Activated T-helper 17 cell treated with anti-CD3 and anti-CD28 coated beads, Interleukin-2, amount 50 U/mL, for 72 hours (primary cell): Measurements from ENCODE around the gene DNAAF5. TPM values are rescaled to one million over a fixed set of nuclear protein-coding genes. Genes with fewer than 3 reads are reported as not detected.
A peak's percentile ranks its signal among the peaks of the same experiment; 100 is the strongest.

Experiments
- ATAC-seq: fragments of 150-1000 bp; cut with Tn5 transposase; replicated peaks from 2 replicates; pipeline ENCODE4 v1.10.0; 2021; ENCODE audit warnings: mild to moderate bottlenecking, moderate library complexity
- H3K27ac Mint-ChIP-seq: one replicate; pipeline ENCODE4 v1.8.0; 2022; ENCODE audit warnings: mixed read lengths
- H3K27me3 Mint-ChIP-seq: one replicate; pipeline ENCODE4 v1.8.0; 2022; ENCODE audit warnings: mixed read lengths
- H3K36me3 Mint-ChIP-seq: one replicate; pipeline ENCODE4 v1.8.0; 2022; ENCODE audit warnings: low read depth, mild to moderate bottlenecking, mixed read lengths
- H3K4me1 Mint-ChIP-seq: one replicate; pipeline ENCODE4 v1.8.0; 2022; ENCODE audit warnings: mixed read lengths
- H3K4me3 Mint-ChIP-seq: one replicate; pipeline ENCODE4 v1.8.0; 2022; ENCODE audit warnings: mild to moderate bottlenecking, mixed read lengths
- H3K9me3 Mint-ChIP-seq: one replicate; pipeline ENCODE4 v1.8.0; 2022; ENCODE audit warnings: mixed read lengths
- total RNA-seq, 2 donors: library from RNA; stranded (reverse); gene quantifications; one replicate each; pipeline ENCODE4 v1.2.3, GENCODE V29; 2022

DNAAF5 gene
- total RNA-seq, 2 donors from 2014 or later: 15.1 to 39.9 TPM

DNA sequence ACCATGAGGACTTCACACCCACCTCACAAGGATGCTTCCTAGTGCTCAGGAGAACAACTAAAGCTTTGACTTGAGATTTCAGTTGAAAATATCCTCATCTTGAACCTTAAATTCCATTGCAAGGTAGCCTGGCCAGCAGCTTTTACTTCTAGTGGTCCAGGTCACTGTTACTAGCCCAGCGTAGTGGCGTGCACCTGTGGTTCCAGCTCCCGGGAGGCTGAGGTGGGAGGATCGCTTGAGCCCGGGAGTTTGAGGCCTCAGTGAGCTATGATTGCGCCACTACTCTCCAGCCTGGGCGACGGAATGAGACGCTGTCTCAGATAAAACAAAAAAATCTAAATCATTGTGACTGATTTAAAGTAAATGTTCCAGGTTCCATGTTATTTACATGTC, 28.9 kb downstream of the DNAAF5 start:
- Mint-ChIP-seq H3K9me3 (no peaks in the 10 kb centered on the region), H3K36me3 (peaks cover 60% of the 10 kb centered on the region), H3K4me3 (no peak overlapping the region), H3K4me1 (no peaks in the 10 kb centered on the region), H3K27ac (peak overlapping the region; percentile 33), H3K27me3 (no peaks in the 10 kb centered on the region)
- no peak for ATAC-seq

DNA sequence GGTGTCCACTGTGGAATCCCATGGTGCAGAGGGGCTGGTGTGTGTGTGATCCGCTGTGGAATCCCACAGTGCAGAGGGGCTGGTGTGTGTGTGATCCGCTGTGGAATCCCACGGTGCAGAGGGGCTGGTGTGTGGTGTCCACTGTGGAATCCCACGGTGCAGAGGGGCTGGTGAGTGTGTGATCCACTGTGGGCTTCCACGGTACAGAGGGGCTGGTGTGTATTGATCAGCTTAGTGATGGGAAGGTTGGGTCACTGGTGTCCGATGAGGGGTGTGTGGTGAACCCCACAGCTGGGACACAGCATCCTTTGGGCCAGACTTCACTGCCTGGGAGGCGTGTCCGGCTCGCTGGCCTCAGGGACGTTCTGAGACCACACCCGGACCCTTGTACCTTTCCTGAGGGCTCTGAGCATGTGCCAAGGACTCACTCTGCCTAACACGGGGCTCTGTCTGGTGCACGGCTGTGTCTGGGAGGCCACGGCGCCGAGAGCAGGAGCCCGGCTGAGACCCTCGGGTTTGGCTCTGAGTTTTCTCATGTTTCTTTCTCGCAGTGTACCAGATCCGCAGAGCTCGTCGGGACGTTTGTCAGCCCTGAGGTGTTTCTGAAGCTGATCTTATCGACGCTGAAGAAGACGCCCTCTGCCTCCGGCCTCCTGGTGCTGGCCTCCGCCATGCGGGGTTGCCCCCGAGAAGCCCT, 29.9 kb downstream of the DNAAF5 start:
- H3K9me3 Mint-ChIP-seq: no peaks in the 10 kb centered on the region
- H3K36me3 Mint-ChIP-seq: peaks cover 68% of the 10 kb centered on the region
- ATAC-seq: no peak
- no peaks in the 10 kb centered on the region for H3K27me3 Mint-ChIP-seq
- no peaks in the 10 kb centered on the region for H3K4me1 Mint-ChIP-seq
- no peak overlapping the region for H3K27ac Mint-ChIP-seq
- no peak overlapping the region for H3K4me3 Mint-ChIP-seq

DNA sequence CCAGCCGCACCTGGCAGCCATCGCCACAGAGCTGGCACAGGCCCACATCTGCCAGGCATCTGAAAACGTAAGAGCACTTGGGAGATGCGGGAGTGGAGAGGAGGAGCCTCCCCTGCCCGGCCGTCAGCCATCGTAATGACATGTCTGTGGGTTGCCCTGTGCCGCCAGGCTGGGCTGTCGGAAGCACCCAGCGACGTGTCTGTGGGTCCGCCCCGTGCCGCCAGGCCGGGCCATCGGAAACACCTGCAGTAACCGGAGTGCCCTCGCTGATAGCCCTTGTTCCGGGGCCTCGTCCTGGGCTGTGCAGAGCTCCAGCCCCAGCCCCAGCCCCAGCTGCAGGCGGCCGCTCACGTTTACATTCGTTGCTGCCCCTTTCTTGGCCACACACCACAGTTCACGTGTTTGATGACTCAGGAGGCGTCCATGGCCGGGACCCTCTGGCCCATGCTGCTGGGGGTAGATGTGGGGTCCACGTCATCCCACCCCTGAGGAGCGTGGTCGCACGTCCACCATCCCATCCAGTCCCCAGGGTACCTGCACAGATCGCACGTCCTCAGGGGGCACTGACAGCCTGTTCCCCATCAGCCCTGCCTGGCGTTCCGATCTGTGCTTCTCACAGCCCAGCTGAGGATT, 30.5 kb downstream of the DNAAF5 start:
- no peaks in the 10 kb centered on the region for H3K4me1 Mint-ChIP-seq
- peaks cover 69% of the 10 kb centered on the region for H3K36me3 Mint-ChIP-seq
- no peaks in the 10 kb centered on the region for H3K9me3 Mint-ChIP-seq
- no peaks in the 10 kb centered on the region for H3K27me3 Mint-ChIP-seq
- ATAC-seq: no peak
- no peak overlapping the region for H3K27ac Mint-ChIP-seq
- no peak overlapping the region for H3K4me3 Mint-ChIP-seq

DNA sequence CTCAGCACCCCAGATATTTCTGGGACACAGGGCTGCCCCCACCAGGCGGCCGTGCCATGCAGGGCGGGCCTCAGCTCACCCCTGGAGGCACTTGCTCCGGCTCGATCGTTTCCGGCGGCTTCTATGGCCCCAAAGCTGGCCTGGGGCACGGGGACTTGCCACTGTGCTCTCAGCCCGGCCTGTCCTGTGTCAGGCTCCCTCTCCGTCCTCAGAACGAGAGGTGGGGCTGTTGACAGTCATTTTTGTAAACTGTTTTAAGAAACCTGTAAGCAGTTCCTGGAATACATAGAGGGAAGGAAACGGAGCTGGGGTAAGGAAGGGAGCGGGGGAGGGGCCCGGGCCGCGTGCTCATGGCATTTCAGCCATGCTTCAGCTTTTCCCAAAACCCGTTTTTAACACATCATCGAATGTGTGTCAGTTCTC, 31.3 kb downstream of the DNAAF5 start:
- no peak for ATAC-seq
- Mint-ChIP-seq H3K36me3 (peaks cover 76% of the 10 kb centered on the region), H3K27me3 (no peaks in the 10 kb centered on the region), H3K9me3 (no peaks in the 10 kb centered on the region), H3K27ac (no peak overlapping the region), H3K4me1 (no peaks in the 10 kb centered on the region), H3K4me3 (no peak overlapping the region)

DNA sequence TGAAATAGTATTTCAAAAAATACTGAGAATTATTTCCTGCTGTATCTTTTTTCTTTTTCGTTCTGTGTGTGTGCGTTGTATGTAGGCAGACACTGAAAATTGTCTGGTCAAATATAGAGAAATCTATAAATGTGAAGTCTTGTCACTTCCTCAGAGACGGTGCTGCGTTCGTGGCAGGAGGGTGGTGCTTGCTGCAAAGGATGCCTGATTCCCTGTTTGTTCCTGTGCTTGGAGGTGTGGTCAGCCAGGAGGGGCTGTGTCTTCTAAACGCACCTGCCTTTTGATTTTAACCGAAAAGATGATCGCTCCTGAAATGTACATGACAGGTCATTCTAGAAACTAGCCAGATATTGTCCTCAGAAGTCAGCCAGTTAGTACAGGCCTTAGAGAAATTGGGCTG, 33.1 kb downstream of the DNAAF5 start:
- no peak for ATAC-seq

DNA sequence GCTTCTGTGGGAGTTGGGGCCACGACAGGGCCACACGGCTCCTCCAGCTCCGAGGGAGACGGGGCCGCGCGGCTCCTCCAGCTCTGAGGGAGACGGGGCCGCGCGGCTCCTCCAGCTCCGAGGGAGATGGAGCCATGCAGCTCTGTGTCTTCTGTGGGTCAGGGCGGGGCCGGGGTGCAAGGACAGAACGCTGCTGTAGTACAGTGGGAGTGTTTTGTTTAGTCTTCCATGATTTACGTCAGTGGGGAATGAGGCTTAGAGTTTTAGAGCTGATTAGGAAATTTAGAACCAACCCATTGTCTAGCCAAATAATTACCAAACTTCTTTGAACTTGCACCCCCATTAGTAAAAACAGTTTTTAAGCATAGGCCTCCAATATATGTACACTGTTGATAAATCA, 33.5 kb downstream of the DNAAF5 start:
- Mint-ChIP-seq H3K4me1 (no peaks in the 10 kb centered on the region), H3K9me3 (no peaks in the 10 kb centered on the region)
- no peak for ATAC-seq

More for the DNA sequence above, 33.1 kb downstream of the DNAAF5 start:
- no peaks in the 10 kb centered on the region for H3K9me3 Mint-ChIP-seq
- H3K36me3 Mint-ChIP-seq: peaks cover 80% of the 10 kb centered on the region
- no peaks in the 10 kb centered on the region for H3K4me1 Mint-ChIP-seq
- no peaks in the 10 kb centered on the region for H3K27me3 Mint-ChIP-seq
- H3K27ac Mint-ChIP-seq: no peak overlapping the region
- H3K4me3 Mint-ChIP-seq: no peak overlapping the region

DNA sequence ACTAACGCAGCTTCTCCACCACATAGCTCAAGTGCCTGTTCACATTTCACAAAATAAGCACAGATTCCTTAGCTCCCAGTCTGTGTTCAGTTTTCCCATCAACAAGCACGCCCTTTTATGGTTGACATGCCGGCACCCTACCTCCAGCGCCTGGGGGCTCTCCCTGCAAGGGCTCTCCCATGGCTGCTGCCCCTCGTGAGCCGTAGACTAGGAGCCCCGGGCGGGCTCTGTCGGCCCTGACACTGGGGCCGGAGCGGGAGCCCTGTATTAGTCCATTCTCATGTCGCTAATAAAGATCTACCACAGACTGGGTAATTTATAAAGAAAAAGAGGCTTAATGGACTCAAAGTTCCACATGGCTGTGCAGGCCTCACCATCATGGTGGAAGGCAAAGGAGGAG, 34.6 kb downstream of the DNAAF5 start:
- H3K9me3 Mint-ChIP-seq: no peaks in the 10 kb centered on the region
- H3K27ac Mint-ChIP-seq: no peak overlapping the region
- peaks cover 78% of the 10 kb centered on the region for H3K36me3 Mint-ChIP-seq
- no peak for ATAC-seq
- no peaks in the 10 kb centered on the region for H3K4me1 Mint-ChIP-seq
- no peak overlapping the region for H3K4me3 Mint-ChIP-seq
- H3K27me3 Mint-ChIP-seq: no peaks in the 10 kb centered on the region

More for the DNA sequence above, 33.5 kb downstream of the DNAAF5 start:
- H3K27ac Mint-ChIP-seq: no peak overlapping the region
- no peaks in the 10 kb centered on the region for H3K27me3 Mint-ChIP-seq
- no peak overlapping the region for H3K4me3 Mint-ChIP-seq
- H3K36me3 Mint-ChIP-seq: peaks cover 80% of the 10 kb centered on the region

DNA sequence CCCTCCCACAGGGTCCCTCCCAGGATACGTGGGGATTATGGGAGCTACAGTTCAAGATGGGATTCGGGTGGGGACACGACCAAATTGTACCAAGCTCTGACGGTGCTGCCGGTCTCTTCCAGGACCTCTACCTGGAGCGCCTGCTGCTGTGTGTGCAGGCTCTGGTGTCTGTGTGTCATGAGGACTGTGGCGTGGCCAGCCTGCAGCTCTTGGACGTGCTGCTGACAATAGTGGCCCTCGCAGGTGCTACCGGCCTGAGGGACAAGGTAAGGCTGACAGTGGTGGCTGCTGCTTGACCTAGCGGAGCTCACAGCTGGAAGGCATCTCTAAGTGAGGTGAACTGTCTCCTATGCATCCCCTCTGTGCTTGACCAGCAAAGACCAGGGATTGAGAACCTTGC, 35.1 kb downstream of the DNAAF5 start:
- Mint-ChIP-seq H3K4me3 (no peak overlapping the region), H3K27me3 (no peaks in the 10 kb centered on the region), H3K4me1 (no peaks in the 10 kb centered on the region), H3K9me3 (no peaks in the 10 kb centered on the region), H3K36me3 (peaks cover 79% of the 10 kb centered on the region), H3K27ac (no peak overlapping the region)
- ATAC-seq: no peak

DNA sequence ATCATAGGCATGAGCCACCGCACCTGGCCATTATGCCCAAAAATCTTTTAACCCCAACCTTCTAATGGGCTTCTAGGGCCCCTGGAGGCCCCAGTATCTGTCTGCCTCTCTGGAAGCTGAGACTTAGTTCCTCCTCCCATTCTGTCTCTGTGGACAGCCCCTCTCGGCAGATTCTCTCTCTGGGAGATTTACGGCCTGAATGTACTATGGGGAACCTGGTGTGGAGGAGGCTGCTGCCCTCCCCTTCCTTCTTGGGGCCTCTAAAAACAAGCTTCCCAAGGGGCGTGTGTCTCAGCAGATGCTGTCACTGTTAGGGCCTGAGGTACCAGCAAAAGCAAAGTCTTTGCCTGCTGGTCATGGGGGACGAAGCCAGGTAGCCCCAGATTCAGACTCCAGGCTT, 36.4 kb downstream of the DNAAF5 start:
- no peak for ATAC-seq
- no peak overlapping the region for H3K27ac Mint-ChIP-seq
- H3K4me3 Mint-ChIP-seq: no peak overlapping the region
- H3K27me3 Mint-ChIP-seq: no peaks in the 10 kb centered on the region
- no peaks in the 10 kb centered on the region for H3K4me1 Mint-ChIP-seq
- H3K36me3 Mint-ChIP-seq: peaks cover 82% of the 10 kb centered on the region
- H3K9me3 Mint-ChIP-seq: no peaks in the 10 kb centered on the region

DNA sequence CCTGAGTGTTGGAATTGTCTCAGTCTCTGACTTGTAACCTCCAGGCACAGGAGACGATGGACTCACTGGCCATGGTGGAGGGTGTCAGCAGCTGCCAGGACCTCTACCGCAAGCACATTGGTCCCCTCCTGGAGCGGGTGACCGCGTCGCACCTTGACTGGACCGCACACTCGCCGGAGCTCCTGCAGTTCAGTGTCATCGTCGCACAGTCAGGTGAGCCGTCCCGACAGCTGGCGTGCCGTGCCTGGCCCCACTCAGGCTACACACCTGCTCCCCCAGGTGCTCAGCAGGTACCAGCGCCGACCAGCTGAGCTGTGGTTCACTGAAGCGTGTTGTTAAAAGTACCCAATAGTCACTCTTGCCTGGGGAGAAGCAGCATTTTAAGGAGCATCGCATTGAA, 37.3 kb downstream of the DNAAF5 start:
- no peak overlapping the region for H3K4me3 Mint-ChIP-seq
- no peaks in the 10 kb centered on the region for H3K27me3 Mint-ChIP-seq
- peaks cover 73% of the 10 kb centered on the region for H3K36me3 Mint-ChIP-seq
- no peaks in the 10 kb centered on the region for H3K4me1 Mint-ChIP-seq
- no peak overlapping the region for H3K27ac Mint-ChIP-seq
- ATAC-seq: no peak
- no peaks in the 10 kb centered on the region for H3K9me3 Mint-ChIP-seq

DNA sequence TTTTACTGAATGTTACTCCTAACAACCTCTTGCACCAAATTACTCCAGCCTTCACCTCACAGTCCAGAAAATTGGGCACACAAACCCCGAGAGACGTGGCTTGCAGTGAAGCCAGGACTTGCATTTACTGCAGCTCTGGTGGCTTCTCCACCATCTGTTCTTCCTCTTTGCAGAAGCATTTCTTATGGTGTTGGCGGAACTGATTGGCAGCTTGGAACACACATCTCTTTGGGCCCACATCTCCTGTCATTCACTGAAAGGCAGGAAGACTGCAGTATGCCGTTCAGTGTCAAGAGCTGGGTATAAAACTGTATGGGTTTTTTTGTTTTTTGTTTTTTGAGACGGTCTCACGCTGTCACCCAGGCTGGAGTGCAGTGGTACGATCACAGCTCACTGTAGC, 38.9 kb downstream of the DNAAF5 start:
- ATAC-seq: no peak
- Mint-ChIP-seq H3K27ac (no peak overlapping the region), H3K27me3 (no peaks in the 10 kb centered on the region), H3K4me3 (no peak overlapping the region), H3K4me1 (no peaks in the 10 kb centered on the region), H3K9me3 (no peaks in the 10 kb centered on the region), H3K36me3 (peaks cover 57% of the 10 kb centered on the region)

DNA sequence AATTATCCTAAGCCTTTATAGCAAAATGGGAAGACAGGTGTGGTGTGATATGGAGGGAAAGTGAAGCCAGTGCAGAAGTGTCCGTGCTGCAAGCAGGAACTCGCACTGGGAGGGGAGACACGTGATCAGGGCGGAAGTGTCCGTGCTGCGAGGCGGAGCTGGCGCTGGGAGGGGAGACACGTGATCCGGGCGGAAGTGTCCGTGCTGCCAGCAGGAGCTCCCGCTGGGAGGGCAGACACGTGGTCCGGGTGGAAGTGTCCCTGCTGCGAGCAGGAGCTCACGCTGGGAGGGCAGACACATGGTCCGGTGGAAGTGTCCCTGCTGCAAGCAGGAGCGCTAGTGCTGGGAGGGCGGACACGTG, 41.1 kb downstream of the DNAAF5 start:
- no peaks in the 10 kb centered on the region for H3K27me3 Mint-ChIP-seq
- ATAC-seq: peak; percentile 23

DNA sequence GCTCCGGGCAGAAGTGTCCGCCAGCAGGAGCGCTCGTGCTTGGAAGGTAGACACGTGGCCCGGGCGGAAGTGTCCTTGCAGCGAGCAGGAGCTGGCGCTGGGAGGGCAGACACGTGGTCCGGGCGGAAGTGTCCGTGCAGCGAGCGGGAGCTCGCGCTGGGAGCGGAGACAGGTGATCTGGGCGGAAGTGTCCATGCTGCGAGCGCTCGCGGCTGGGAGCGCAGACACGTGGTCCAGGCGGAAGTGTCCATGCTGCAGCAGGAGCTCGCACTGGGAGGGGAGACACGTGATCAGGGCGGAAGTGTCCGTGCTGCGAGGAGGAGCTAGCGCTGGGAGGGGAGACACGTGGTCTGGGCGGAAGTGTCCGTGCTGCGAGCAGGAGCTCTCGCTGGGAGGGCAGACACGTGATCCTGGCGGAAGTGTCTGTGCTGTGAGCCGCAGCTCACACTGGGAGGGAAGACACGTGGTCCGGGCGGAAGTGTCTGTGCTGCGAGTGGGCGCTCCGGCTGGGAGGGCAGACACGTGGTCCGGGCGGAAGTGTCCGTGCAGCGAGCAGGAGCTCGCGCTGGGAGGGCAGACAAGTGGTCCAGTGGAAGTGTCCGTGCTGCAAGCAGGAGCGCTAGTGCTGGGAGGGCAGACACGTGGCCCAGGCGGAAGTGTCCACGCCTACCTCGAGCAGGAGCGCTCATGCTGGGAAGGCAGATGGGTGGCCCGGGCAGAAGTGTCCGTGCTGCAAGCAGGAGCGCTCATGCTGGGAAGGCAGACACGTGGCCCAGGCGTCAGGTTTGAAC, 41.6 kb downstream of the DNAAF5 start:
- Mint-ChIP-seq H3K27ac (no peak overlapping the region), H3K36me3 (peaks cover 40% of the 10 kb centered on the region), H3K4me3 (no peak overlapping the region), H3K9me3 (no peaks in the 10 kb centered on the region), H3K27me3 (no peaks in the 10 kb centered on the region), H3K4me1 (no peaks in the 10 kb centered on the region)
- ATAC-seq: peak; percentile 44

More for the DNA sequence above, 41.1 kb downstream of the DNAAF5 start:
- Mint-ChIP-seq H3K4me3 (no peak overlapping the region), H3K4me1 (no peaks in the 10 kb centered on the region), H3K9me3 (no peaks in the 10 kb centered on the region), H3K36me3 (peaks cover 44% of the 10 kb centered on the region), H3K27ac (no peak overlapping the region)

DNA sequence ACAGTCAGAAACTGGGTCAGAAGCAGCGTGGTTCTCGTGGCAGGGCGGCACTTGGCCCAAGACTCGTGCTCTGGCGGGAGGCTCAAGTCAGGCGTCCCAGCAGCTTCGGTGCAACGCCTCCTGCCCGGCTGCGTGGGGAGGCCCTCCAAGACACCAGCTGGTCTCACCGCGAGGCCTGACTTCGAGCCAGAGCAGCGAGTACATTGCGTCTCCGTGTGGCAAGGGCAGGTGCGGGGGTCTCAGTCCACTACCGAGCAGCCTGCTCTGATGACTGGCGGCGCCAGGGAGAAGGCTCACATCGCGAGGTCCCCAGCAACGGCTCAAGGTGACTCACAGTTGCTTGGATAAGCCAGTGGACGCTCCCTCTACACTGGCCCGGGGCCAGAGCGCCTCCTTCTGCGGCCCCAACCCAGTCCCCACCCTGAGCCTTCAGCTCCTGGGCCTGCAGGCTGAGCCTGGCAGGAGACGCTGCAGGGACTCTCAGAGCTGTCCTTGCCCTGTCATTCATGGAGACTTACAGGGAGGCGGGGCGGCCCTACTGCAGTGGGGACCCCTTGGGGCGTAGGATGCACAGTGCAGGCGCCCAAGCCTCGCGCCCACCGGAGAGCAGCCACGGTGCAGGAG, 42.5 kb downstream of the DNAAF5 start:
- no peaks in the 10 kb centered on the region for H3K4me1 Mint-ChIP-seq
- no peak for ATAC-seq
- H3K9me3 Mint-ChIP-seq: no peaks in the 10 kb centered on the region
- H3K4me3 Mint-ChIP-seq: no peak overlapping the region
- H3K27ac Mint-ChIP-seq: no peak overlapping the region
- peaks cover 38% of the 10 kb centered on the region for H3K36me3 Mint-ChIP-seq
- H3K27me3 Mint-ChIP-seq: no peaks in the 10 kb centered on the region
